Endodermal cell (in vitro differentiated cells): ENCODE measurements around the gene IL1R1. TPM values are rescaled to one million over a fixed set of nuclear protein-coding genes. Genes with fewer than 3 reads are reported as not detected.

Experiments used
- DNase-seq: peaks from one replicate; pipeline ENCODE4 v3.0.0-alpha.2; 2017
- H3K27ac ChIP-seq: 2 replicates; pipeline ENCODE4 v1.5.1; 2013; ENCODE audit warnings: mild to moderate bottlenecking, low read depth, low read length, moderate library complexity
- H3K27me3 ChIP-seq: 2 replicates; pipeline ENCODE4 v1.6.1; 2013; ENCODE audit warnings: mild to moderate bottlenecking, low read length, moderate library complexity; ENCODE audit not compliant: insufficient read depth, control insufficient read depth, poor library complexity, severe bottlenecking
- H3K36me3 ChIP-seq: 2 replicates; pipeline ENCODE4 v1.7.0; 2013; ENCODE audit warnings: mild to moderate bottlenecking, low read length, moderate library complexity; ENCODE audit not compliant: control insufficient read depth, insufficient read depth
- H3K4me1 ChIP-seq: one replicate; pipeline ENCODE4 v1.7.0; 2013; ENCODE audit warnings: low read length; ENCODE audit not compliant: control insufficient read depth, insufficient read depth
- H3K4me3 ChIP-seq: 2 replicates; pipeline ENCODE4 v1.5.1; 2013; ENCODE audit warnings: mild to moderate bottlenecking, low read length, moderate library complexity
- H3K9ac ChIP-seq: 2 replicates; pipeline ENCODE4 v1.6.1; 2013; ENCODE audit warnings: mild to moderate bottlenecking, low read length, moderate library complexity; ENCODE audit not compliant: poor library complexity, severe bottlenecking; ENCODE audit errors: extremely low read depth
- H3K9me3 ChIP-seq: 2 replicates; pipeline ENCODE4 v1.6.1; 2013; ENCODE audit warnings: mild to moderate bottlenecking, low read length, moderate library complexity; ENCODE audit not compliant: control insufficient read depth
- H3K27ac Mint-ChIP-seq: 2 replicates; pipeline ENCODE4 v1.8.0; 2020; ENCODE audit warnings: mixed read lengths
- H3K27me3 Mint-ChIP-seq: 2 replicates; pipeline ENCODE4 v1.8.0; 2021; ENCODE audit warnings: mild to moderate bottlenecking, mixed read lengths; ENCODE audit not compliant: insufficient read depth
- H3K36me3 Mint-ChIP-seq: 2 replicates; pipeline ENCODE4 v1.8.0; 2020; ENCODE audit warnings: low read depth, mixed read lengths
- H3K4me1 Mint-ChIP-seq: 2 replicates; pipeline ENCODE4 v1.8.0; 2020; ENCODE audit warnings: mixed read lengths
- H3K4me3 Mint-ChIP-seq: 2 replicates; pipeline ENCODE4 v1.8.0; 2020; ENCODE audit warnings: mild to moderate bottlenecking, moderate library complexity, mixed read lengths
- H3K9me3 Mint-ChIP-seq: 2 replicates; pipeline ENCODE4 v1.8.0; 2020; ENCODE audit warnings: mild to moderate bottlenecking, mixed read lengths
- WGBS, 2 experiments: methylation state at CpG; one replicate each; pipeline versions ENCODE4 v1.1.5 to v1.1.7; 2013; ENCODE audit warnings: missing lambda C conversion rate in 2 of 2, mixed read lengths in 1 of 2; ENCODE audit not compliant: insufficient coverage in 1 of 2, insufficient read length in 1 of 2; 5-methylcytosine and 5-hydroxymethylcytosine counted together
- total RNA-seq, 2 donors: library from RNA; stranded (reverse); fragmentation: NEBNext Ultra II Directional in 1 of 2; extraction: Animal tissue kit (Norgen Biotek cat#: 25700) in 1 of 2; gene quantifications; 2 replicates in 1 of 2; 3 replicates in 1 of 2; pipeline ENCODE4 v1.2.1, GENCODE V29; 2021
- TF ChIP-seq, protein P1 (sequence below): fragments of 200-600 bp; sonication (generic); conservative IDR thresholded peaks from 2 replicates; pipeline ENCODE4 v1.5.0; 2021; ENCODE audit warnings: antibody characterized with exemption, mild to moderate bottlenecking

IL1R1 gene
- total RNA-seq, 2 donors from 2014 or later, result 3.0 to 4.1 TPM

DNA sequence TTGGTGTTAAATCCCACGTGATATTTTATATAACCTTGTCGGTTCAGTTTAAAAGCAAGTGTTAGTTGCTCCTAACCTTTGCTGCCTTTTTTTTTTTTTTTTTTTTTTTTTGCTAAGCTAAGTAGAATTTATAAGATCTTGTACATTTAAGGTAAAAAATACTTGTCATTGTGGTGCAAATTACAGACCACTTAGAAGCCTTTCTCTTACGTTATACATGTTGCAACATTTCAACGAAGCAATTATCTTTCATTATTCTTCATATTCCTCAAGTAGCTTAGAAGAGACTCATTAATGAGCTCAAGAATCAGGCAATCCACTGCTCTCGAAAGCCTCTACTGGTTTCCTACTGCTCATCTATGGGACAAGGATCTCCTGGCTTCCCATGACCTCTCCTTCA, 29.4 kb downstream of the IL1R1 start:
- Histone ChIP-seq H3K9ac (no peak overlapping the region), H3K27ac (no peak overlapping the region)

DNA sequence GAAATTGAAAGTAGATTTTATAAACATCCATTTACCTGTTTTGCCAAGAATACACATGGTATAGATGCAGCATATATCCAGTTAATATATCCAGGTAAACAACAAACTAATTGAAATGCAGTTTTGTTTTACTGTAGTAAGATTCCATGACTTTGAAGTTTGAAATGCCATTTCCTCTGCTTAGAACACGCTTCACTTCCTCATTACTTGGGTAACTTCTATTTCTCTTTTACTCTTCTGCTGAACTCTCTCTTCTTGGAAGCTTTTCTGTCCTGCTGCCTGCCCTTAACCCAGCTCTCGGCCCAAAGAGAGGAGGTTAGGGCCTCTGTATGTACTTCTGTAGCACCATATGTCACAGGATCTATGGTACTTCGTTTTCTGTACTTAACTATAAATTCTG, 30.2 kb downstream of the IL1R1 start:
- no peaks in the 10 kb centered on the region for H3K36me3 ChIP-seq
- no peak overlapping the region for H3K4me3 ChIP-seq
- Mint-ChIP-seq H3K36me3 (no peaks in the 10 kb centered on the region), H3K27ac (no peak overlapping the region), H3K4me3 (no peak overlapping the region), H3K9me3 (no peaks in the 10 kb centered on the region), H3K4me1 (no peaks in the 10 kb centered on the region), H3K27me3 (no peaks in the 10 kb centered on the region)
- no peaks in the 10 kb centered on the region for H3K4me1 ChIP-seq
- no peaks in the 10 kb centered on the region for H3K9me3 ChIP-seq
- H3K9ac ChIP-seq, result no peak overlapping the region
- WGBS, 2 experiments, result 88 to 100% methylated on average over 1 to 3 of the region's 3 CpGs
- DNase-seq, result no peak
- TF ChIP-seq, protein P1, sequence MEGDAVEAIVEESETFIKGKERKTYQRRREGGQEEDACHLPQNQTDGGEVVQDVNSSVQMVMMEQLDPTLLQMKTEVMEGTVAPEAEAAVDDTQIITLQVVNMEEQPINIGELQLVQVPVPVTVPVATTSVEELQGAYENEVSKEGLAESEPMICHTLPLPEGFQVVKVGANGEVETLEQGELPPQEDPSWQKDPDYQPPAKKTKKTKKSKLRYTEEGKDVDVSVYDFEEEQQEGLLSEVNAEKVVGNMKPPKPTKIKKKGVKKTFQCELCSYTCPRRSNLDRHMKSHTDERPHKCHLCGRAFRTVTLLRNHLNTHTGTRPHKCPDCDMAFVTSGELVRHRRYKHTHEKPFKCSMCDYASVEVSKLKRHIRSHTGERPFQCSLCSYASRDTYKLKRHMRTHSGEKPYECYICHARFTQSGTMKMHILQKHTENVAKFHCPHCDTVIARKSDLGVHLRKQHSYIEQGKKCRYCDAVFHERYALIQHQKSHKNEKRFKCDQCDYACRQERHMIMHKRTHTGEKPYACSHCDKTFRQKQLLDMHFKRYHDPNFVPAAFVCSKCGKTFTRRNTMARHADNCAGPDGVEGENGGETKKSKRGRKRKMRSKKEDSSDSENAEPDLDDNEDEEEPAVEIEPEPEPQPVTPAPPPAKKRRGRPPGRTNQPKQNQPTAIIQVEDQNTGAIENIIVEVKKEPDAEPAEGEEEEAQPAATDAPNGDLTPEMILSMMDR, result no peak
- H3K27me3 ChIP-seq, result no peaks in the 10 kb centered on the region
- no peak overlapping the region for H3K27ac ChIP-seq

More for the DNA sequence above, 29.4 kb downstream of the IL1R1 start:
- Histone ChIP-seq H3K4me1 (no peaks in the 10 kb centered on the region), H3K36me3 (no peaks in the 10 kb centered on the region), H3K4me3 (no peak overlapping the region), H3K27me3 (no peaks in the 10 kb centered on the region), H3K9me3 (no peaks in the 10 kb centered on the region)
- Mint-ChIP-seq H3K27ac (no peak overlapping the region), H3K4me1 (no peaks in the 10 kb centered on the region), H3K27me3 (no peaks in the 10 kb centered on the region), H3K4me3 (no peak overlapping the region), H3K36me3 (no peaks in the 10 kb centered on the region), H3K9me3 (no peaks in the 10 kb centered on the region)
- 83 to 90% methylated on average over 5 of the region's 5 CpGs for WGBS, 2 experiments
- TF ChIP-seq, protein P1, result no peak
- no peak for DNase-seq

DNA sequence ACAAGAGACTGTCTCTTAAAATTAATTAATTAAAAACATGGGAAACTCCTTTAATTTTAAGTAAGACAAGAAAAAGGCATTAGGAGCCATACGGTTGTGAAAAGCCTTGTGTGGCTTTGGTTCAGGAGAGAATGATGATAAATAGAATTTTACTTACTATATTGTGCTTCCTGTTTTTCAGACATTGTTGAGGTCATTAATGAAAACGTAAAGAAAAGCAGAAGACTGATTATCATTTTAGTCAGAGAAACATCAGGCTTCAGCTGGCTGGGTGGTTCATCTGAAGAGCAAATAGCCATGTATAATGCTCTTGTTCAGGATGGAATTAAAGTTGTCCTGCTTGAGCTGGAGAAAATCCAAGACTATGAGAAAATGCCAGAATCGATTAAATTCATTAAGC, 33.6 kb downstream of the IL1R1 start:
- H3K36me3 ChIP-seq, result no peaks in the 10 kb centered on the region
- Mint-ChIP-seq H3K36me3 (no peaks in the 10 kb centered on the region), H3K4me1 (no peaks in the 10 kb centered on the region), H3K27me3 (no peaks in the 10 kb centered on the region), H3K27ac (no peak overlapping the region), H3K9me3 (no peaks in the 10 kb centered on the region), H3K4me3 (no peak overlapping the region)
- no peak overlapping the region for H3K9ac ChIP-seq
- no peaks in the 10 kb centered on the region for H3K27me3 ChIP-seq
- H3K4me1 ChIP-seq, result no peaks in the 10 kb centered on the region
- TF ChIP-seq, protein P1, result no peak
- 95 to 100% methylated on average over 2 to 3 of the region's 3 CpGs for WGBS, 2 experiments
- H3K27ac ChIP-seq, result no peak overlapping the region
- H3K9me3 ChIP-seq, result no peaks in the 10 kb centered on the region
- no peak for DNase-seq
- no peak overlapping the region for H3K4me3 ChIP-seq
